Measurements from ENCODE around the gene TNNI2.

DNA sequence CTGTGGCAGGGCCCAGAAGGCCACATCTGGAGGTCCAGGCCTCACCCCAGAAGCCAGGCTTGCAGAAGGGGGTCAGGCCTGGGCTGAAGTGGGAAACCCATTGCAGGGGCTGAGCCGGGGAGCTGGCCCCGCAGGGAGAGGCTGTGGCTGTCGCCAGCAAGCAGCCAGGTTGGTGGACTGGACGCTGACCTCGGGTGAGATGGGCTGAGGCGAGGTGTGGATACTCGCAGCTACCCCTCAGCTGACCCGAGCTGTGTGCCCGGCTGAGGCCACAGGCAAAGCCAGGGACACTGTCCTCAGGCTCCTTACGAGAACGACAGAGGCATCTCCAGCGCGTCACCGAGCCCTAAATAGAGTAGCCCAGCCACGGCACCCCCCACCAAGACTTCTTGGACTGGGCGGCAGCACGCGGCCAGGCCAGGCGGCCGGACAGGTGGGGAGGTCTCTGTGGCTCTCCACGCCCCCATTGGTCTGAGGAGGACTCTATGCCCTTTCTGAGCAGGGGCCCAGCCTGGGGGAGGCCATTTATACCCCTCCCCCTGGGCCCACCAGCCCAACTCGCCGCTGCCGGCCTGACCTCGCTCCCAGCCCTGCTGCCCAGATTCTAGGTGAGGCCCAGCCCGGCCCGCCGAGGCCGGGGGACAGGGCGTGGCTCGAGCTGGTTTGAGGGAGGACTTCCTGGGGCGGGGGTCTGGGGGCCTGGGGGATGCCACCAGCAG, at the start of gene TNNI2:
- no peak for TF ChIP-seq POLR2A (IDR thresholded peaks at IDR 0.05; ENCODE audit: low read depth)
- TF ChIP-seq, protein P1, sequence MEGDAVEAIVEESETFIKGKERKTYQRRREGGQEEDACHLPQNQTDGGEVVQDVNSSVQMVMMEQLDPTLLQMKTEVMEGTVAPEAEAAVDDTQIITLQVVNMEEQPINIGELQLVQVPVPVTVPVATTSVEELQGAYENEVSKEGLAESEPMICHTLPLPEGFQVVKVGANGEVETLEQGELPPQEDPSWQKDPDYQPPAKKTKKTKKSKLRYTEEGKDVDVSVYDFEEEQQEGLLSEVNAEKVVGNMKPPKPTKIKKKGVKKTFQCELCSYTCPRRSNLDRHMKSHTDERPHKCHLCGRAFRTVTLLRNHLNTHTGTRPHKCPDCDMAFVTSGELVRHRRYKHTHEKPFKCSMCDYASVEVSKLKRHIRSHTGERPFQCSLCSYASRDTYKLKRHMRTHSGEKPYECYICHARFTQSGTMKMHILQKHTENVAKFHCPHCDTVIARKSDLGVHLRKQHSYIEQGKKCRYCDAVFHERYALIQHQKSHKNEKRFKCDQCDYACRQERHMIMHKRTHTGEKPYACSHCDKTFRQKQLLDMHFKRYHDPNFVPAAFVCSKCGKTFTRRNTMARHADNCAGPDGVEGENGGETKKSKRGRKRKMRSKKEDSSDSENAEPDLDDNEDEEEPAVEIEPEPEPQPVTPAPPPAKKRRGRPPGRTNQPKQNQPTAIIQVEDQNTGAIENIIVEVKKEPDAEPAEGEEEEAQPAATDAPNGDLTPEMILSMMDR (IDR thresholded peaks at IDR 0.05), result no peak

Measured in esophagus muscularis mucosa (tissue), 3 donors.